GM04504 (cell line): ENCODE measurements around the gene CALML5.
"Not testable (repeated sequence)": the region's sequence is repeated elsewhere in the genome, so short reads cannot be mapped to it uniquely, and the experiment has no call there.

Experiments
- DNase-seq: peaks from one replicate; pipeline ENCODE4 v3.0.0-alpha.2; 2012; ENCODE audit warnings: low read depth

The CALML5 gene

GRCh38 chr10:5481121-5481520, 18.2 kb downstream of the CALML5 start:
- DNase-seq = no peak

- DNase-seq = no peak
Measured at GRCh38 chr10:5480162-5480941, 19.0 kb downstream of the CALML5 start.

GRCh38 chr10:5479481-5480161, 19.7 kb downstream of the CALML5 start:
- DNase-seq = no peak

- no peak for DNase-seq
Measured at GRCh38 chr10:5478694-5479305, 20.6 kb downstream of the CALML5 start.

- DNase-seq = no peak
Measured at GRCh38 chr10:5477948-5478693, 21.2 kb downstream of the CALML5 start.

- no peak for DNase-seq
Measured at GRCh38 chr10:5476918-5477525, 22.3 kb downstream of the CALML5 start.

- DNase-seq = not testable (repeated sequence)
Measured at GRCh38 chr10:5475974-5476807, 23.2 kb downstream of the CALML5 start.

- DNase-seq = not testable (repeated sequence)
Measured at GRCh38 chr10:5475088-5475487, 24.3 kb downstream of the CALML5 start.

GRCh38 chr10:5474642-5475041, 24.7 kb downstream of the CALML5 start:
- DNase-seq = not testable (repeated sequence)

GRCh38 chr10:5470062-5470751, 29.2 kb downstream of the CALML5 start:
- no peak for DNase-seq

GRCh38 chr10:5469353-5470061, 29.9 kb downstream of the CALML5 start:
- no peak for DNase-seq

GRCh38 chr10:5468262-5469106, 30.9 kb downstream of the CALML5 start:
- no peak for DNase-seq

- DNase-seq = no peak
Measured at GRCh38 chr10:5467634-5468255, 31.6 kb downstream of the CALML5 start.

- DNase-seq = no peak
Measured at GRCh38 chr10:5467207-5467535, 32.2 kb downstream of the CALML5 start.

- DNase-seq = no peak
Measured at GRCh38 chr10:5466451-5467206, 32.7 kb downstream of the CALML5 start.

GRCh38 chr10:5465976-5466450, 33.4 kb downstream of the CALML5 start:
- no peak for DNase-seq

GRCh38 chr10:5464546-5464945, 34.8 kb downstream of the CALML5 start:
- no peak for DNase-seq
